H9 (cell line): ENCODE data around the gene SH2D3C. TPM values are rescaled to one million over a fixed set of nuclear protein-coding genes. Genes with fewer than 3 reads are reported as not detected.

ENCODE experiments used
- DNase-seq: peaks from one replicate; pipeline ENCODE4 v3.0.0-alpha.2; 2017
- H2AFZ ChIP-seq: one replicate; pipeline ENCODE4 v1.6.1; 2013; ENCODE audit warnings: mild to moderate bottlenecking, low read length, control low read depth, moderate library complexity
- H2AK5ac ChIP-seq: 2 replicates; pipeline ENCODE4 v1.6.1; 2013; ENCODE audit warnings: low read length, control low read depth, mixed read lengths; ENCODE audit not compliant: insufficient read length
- H2BK120ac ChIP-seq: one replicate; pipeline ENCODE4 v1.6.1; 2013; ENCODE audit warnings: low read depth, mild to moderate bottlenecking, low read length, control low read depth, inconsistent platforms; ENCODE audit not compliant: poor library complexity, severe bottlenecking
- H2BK12ac ChIP-seq: 2 replicates; pipeline ENCODE4 v1.6.1; 2013; ENCODE audit warnings: low read length, control low read depth, mixed read lengths, low read depth; ENCODE audit not compliant: insufficient read length
- H2BK15ac ChIP-seq: 2 replicates; pipeline ENCODE4 v1.6.1; 2013; ENCODE audit warnings: low read depth, low read length, control low read depth
- H2BK20ac ChIP-seq: one replicate; pipeline ENCODE4 v1.6.1; 2013; ENCODE audit warnings: low read depth, mild to moderate bottlenecking, low read length, control low read depth, inconsistent platforms; ENCODE audit not compliant: poor library complexity, severe bottlenecking
- H2BK5ac ChIP-seq: 2 replicates; pipeline ENCODE4 v1.6.1; 2013; ENCODE audit warnings: low read length, control low read depth, mixed read lengths; ENCODE audit not compliant: insufficient read length
- H3K14ac ChIP-seq: 2 replicates; pipeline ENCODE4 v1.6.1; 2013; ENCODE audit warnings: low read length, control low read depth; ENCODE audit not compliant: insufficient read depth
- H3K18ac ChIP-seq: 2 replicates; pipeline ENCODE4 v1.6.1; 2013; ENCODE audit warnings: low read depth, mild to moderate bottlenecking, mixed read lengths, low read length, control low read depth; ENCODE audit not compliant: insufficient read length
- H3K23ac ChIP-seq: 2 replicates; pipeline ENCODE4 v1.6.1; 2013; ENCODE audit warnings: low read length, control low read depth, mixed read lengths, low read depth; ENCODE audit not compliant: insufficient read length
- H3K23me2 ChIP-seq: 2 replicates; pipeline ENCODE4 v1.6.1; 2013; ENCODE audit warnings: low read depth, mild to moderate bottlenecking, mixed read lengths, low read length, control low read depth; ENCODE audit not compliant: insufficient read length, poor library complexity, severe bottlenecking
- H3K27ac ChIP-seq: 2 replicates; pipeline ENCODE4 v1.5.1; 2013; ENCODE audit warnings: low read length, control low read depth, mixed read lengths, low read depth; ENCODE audit not compliant: insufficient read length
- H3K27me3 ChIP-seq: 2 replicates; pipeline ENCODE4 v1.6.1; 2013; ENCODE audit warnings: low read length, control low read depth, inconsistent platforms; ENCODE audit not compliant: insufficient read depth
- H3K4ac ChIP-seq: 2 replicates; pipeline ENCODE4 v1.6.1; 2013; ENCODE audit warnings: low read depth, mild to moderate bottlenecking, control low read depth, inconsistent platforms, low read length, moderate library complexity
- H3K4me1 ChIP-seq: 2 replicates; pipeline ENCODE4 v1.6.1; 2013; ENCODE audit warnings: low read length, control low read depth, inconsistent platforms; ENCODE audit not compliant: insufficient read depth
- H3K4me2 ChIP-seq: 2 replicates; pipeline ENCODE4 v1.6.1; 2013; ENCODE audit warnings: low read length, control low read depth, mixed read lengths; ENCODE audit not compliant: insufficient read length, insufficient read depth
- H3K56ac ChIP-seq: 2 replicates; pipeline ENCODE4 v1.6.1; 2013; ENCODE audit warnings: low read depth, mild to moderate bottlenecking, mixed read lengths, low read length, control low read depth; ENCODE audit not compliant: insufficient read length
- H3K79me1 ChIP-seq: 2 replicates; pipeline ENCODE4 v1.6.1; 2013; ENCODE audit warnings: low read depth, mild to moderate bottlenecking, moderate library complexity, low read length, control low read depth, inconsistent platforms; ENCODE audit not compliant: insufficient read depth, poor library complexity, severe bottlenecking
- H3K79me2 ChIP-seq: 2 replicates; pipeline ENCODE4 v1.6.1; 2013; ENCODE audit warnings: low read length, control low read depth, inconsistent platforms; ENCODE audit not compliant: insufficient read depth
- H3K9ac ChIP-seq: 2 replicates; pipeline ENCODE4 v1.6.1; 2013; ENCODE audit warnings: low read length, control low read depth, mixed read lengths; ENCODE audit not compliant: insufficient read length; ENCODE audit errors: extremely low read depth
- H3K9me3 ChIP-seq: one replicate; pipeline ENCODE4 v1.6.1; 2013; ENCODE audit warnings: low read depth, low read length, inconsistent platforms; ENCODE audit not compliant: control insufficient read depth
- H3T11ph ChIP-seq: one replicate; pipeline ENCODE4 v1.6.1; 2013; ENCODE audit warnings: mild to moderate bottlenecking, low read length, control low read depth, inconsistent platforms
- H4K20me1 ChIP-seq: one replicate; pipeline ENCODE4 v1.6.1; 2013; ENCODE audit not compliant: control insufficient read depth, insufficient read length, insufficient read depth
- H4K5ac ChIP-seq: 2 replicates; pipeline ENCODE4 v1.6.1; 2013; ENCODE audit warnings: low read depth, mild to moderate bottlenecking, mixed read lengths, low read length, control low read depth; ENCODE audit not compliant: insufficient read length
- H4K8ac ChIP-seq: replicated peaks from 2 replicates; pipeline ENCODE4 v1.6.1; 2013; ENCODE audit warnings: low read length, control low read depth, mixed read lengths, low read depth; ENCODE audit not compliant: insufficient read length
- H4K91ac ChIP-seq: 2 replicates; pipeline ENCODE4 v1.6.1; 2013; ENCODE audit warnings: low read depth, mild to moderate bottlenecking, moderate library complexity, mixed read lengths, low read length, control low read depth; ENCODE audit not compliant: insufficient read length
- H3K27ac Mint-ChIP-seq, 3 experiments: 2 replicates in 2 of 3; 3 replicates in 1 of 3; pipeline ENCODE4 v1.8.0; 2020 to 2021; ENCODE audit warnings: mixed read lengths in 3 of 3, mild to moderate bottlenecking in 1 of 3, moderate library complexity in 1 of 3
- H3K27me3 Mint-ChIP-seq: 2 replicates; pipeline ENCODE4 v1.8.0; 2021; ENCODE audit warnings: low read depth, mild to moderate bottlenecking, moderate library complexity, mixed read lengths
- H3K36me3 Mint-ChIP-seq, 3 experiments: 2 replicates in 2 of 3; 3 replicates in 1 of 3; pipeline ENCODE4 v1.8.0; 2020 to 2021; ENCODE audit warnings: low read depth in 3 of 3, mixed read lengths in 3 of 3; ENCODE audit not compliant: insufficient read depth in 1 of 3
- H3K4me1 Mint-ChIP-seq, 2 experiments: 2 replicates each; pipeline ENCODE4 v1.8.0; 2020; ENCODE audit warnings: mixed read lengths in 2 of 2
- H3K4me3 Mint-ChIP-seq, 2 experiments: 2 replicates in 1 of 2; 3 replicates in 1 of 2; pipeline ENCODE4 v1.8.0; 2020 to 2021; ENCODE audit warnings: mild to moderate bottlenecking in 2 of 2, mixed read lengths in 2 of 2, moderate library complexity in 1 of 2
- H3K9me3 Mint-ChIP-seq, 2 experiments: 2 replicates in 1 of 2; 3 replicates in 1 of 2; pipeline ENCODE4 v1.8.0; 2020; ENCODE audit warnings: mild to moderate bottlenecking in 2 of 2, mixed read lengths in 2 of 2, moderate library complexity in 1 of 2
- CTCF ChIP-seq: fragments of 200-600 bp; sonication (generic); conservative IDR thresholded peaks from 3 replicates; pipeline ENCODE4 v1.8.0; 2021; ENCODE audit warnings: antibody characterized with exemption, mild to moderate bottlenecking
- WGBS: extraction: QIAGEN DNeasy Blood & Tissue Kit; methylation state at CpG from one replicate; pipeline ENCODE4 v1.1.7; 2013; ENCODE audit warnings: missing lambda C conversion rate, low lambda C conversion rate, mixed read lengths; ENCODE audit not compliant: insufficient read length; ENCODE audit errors: extremely low coverage; 5-methylcytosine and 5-hydroxymethylcytosine counted together
- total RNA-seq: library from RNA; stranded (reverse); gene quantifications from 2 replicates; pipeline ENCODE4 v1.2.1, GENCODE V29; 2021

Gene SH2D3C
- total RNA-seq, 1 experiment from 2014 or later, result 1.7 TPM

DNA sequence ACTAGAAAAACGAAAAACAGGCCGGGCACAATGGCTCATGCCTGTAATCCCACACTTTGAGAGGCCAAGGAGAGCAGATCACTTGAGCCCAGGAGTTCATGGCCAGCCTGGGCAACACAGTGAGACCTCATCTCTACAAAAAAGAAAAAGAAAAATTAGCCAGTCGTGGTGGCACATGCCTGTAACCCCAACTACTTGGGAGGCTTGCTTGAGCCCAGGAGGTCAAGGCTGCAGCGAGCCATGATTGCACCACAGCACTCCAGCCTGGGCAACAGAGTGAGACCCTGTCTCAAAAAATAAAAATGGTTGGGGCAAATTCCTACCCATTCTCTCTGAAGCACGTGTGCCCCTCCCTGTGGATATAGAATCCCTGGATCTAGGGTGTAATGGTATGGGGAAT is 80.1 kb downstream of the SH2D3C start:
- no peaks in the 10 kb centered on the region for H3K9me3 ChIP-seq
- H2AFZ ChIP-seq, result no peak overlapping the region
- H4K91ac ChIP-seq, result no peak overlapping the region
- TF ChIP-seq CTCF, result no peak
- no peaks in the 10 kb centered on the region for H3K4me1 ChIP-seq
- no peaks in the 10 kb centered on the region for H4K20me1 ChIP-seq
- Mint-ChIP-seq H3K27me3 (peaks cover 6% of the 10 kb centered on the region), H3K36me3 (peaks cover 0 to 4% (median 0%) of the 10 kb centered on the region in 3 experiments; a peak in 2 of 7 replicates), H3K9me3 (no peaks in the 10 kb centered on the region), H3K27ac (no peak overlapping the region), H3K4me3 (0 out of 5 replicates have a peak overlapping the region, but pooled peaks of 1 of the 2 experiments have one; percentile 70), H3K4me1 (peaks cover 2 to 7% of the 10 kb centered on the region in 2 experiments)
- H3K4me2 ChIP-seq, result no peak overlapping the region
- H3K27me3 ChIP-seq, result no peaks in the 10 kb centered on the region
- no peak for DNase-seq
- H3K56ac ChIP-seq, result no peak overlapping the region
- no peak overlapping the region for H2BK5ac ChIP-seq
- H3K4ac ChIP-seq, result no peak overlapping the region
- WGBS, result no CpG with 5 or more reads among the region's 5 CpGs
- H2AK5ac ChIP-seq, result no peak overlapping the region
- H2BK120ac ChIP-seq, result no peak overlapping the region
- H2BK12ac ChIP-seq, result no peak overlapping the region
- H3K23ac ChIP-seq, result no peak overlapping the region
- no peak overlapping the region for H2BK15ac ChIP-seq
- H3T11ph ChIP-seq, result no peak overlapping the region
- no peak overlapping the region for H4K8ac ChIP-seq
- no peak overlapping the region for H2BK20ac ChIP-seq
- no peak overlapping the region for H3K18ac ChIP-seq
- no peak overlapping the region for H3K9ac ChIP-seq
- no peak overlapping the region for H3K14ac ChIP-seq
- H3K79me2 ChIP-seq, result no peaks in the 10 kb centered on the region
- H3K23me2 ChIP-seq, result peaks cover 4% of the 10 kb centered on the region
- no peak overlapping the region for H3K27ac ChIP-seq
- H3K79me1 ChIP-seq, result no peaks in the 10 kb centered on the region
- H4K5ac ChIP-seq, result no peak overlapping the region
